IMR-90 (cell line): ENCODE measurements around the gene S100A4. TPM values are rescaled to one million over a fixed set of nuclear protein-coding genes. Genes with fewer than 3 reads are reported as not detected.

ENCODE experiments used
- ATAC-seq: fragments of 200-7000 bp; cut with Tn5 transposase; 2 replicates; pipeline ENCODE4 v1.9.1; 2020; ENCODE audit warnings: low read depth, mild to moderate bottlenecking, moderate library complexity
- BruUV-seq: library from RNA; stranded (reverse); fragments of 400-500 nt; replicated peaks from 2 replicates; lab custom pipeline; 2021; lab: Mats Ljungman, UMichigan
- CTCF ChIA-PET: fragments of 300-600 bp; formaldehyde crosslinking; extraction: SDS; loops from one replicate; lab custom pipeline; 2021; ENCODE audit warnings: antibody characterized with exemption; lab: Yijun Ruan, JAX
- POLR2A ChIA-PET: fragments of 300-600 bp; sonication (Branson Sonifier 250); formaldehyde crosslinking; loops from one replicate; lab custom pipeline; 2022; ENCODE audit warnings: antibody characterized with exemption; ENCODE audit not compliant: unreplicated experiment; lab: Charles Lee
- DNase-seq: peaks from one replicate; pipeline ENCODE4 v3.0.0; 2013
- H2AFZ ChIP-seq: replicated peaks from 2 replicates; pipeline ENCODE3; 2013; ENCODE audit warnings: low read length, mild to moderate bottlenecking; ENCODE audit not compliant: poor library complexity
- H2AK5ac ChIP-seq: 2 replicates; pipeline ENCODE4 v1.6.1; 2013; ENCODE audit warnings: low read depth, low read length, inconsistent platforms
- H2AK9ac ChIP-seq: replicated peaks from 2 replicates; pipeline ENCODE3; 2013; ENCODE audit warnings: mild to moderate bottlenecking, low read depth, low read length, moderate library complexity; ENCODE audit not compliant: poor library complexity
- H2BK120ac ChIP-seq: 2 replicates; pipeline ENCODE4 v1.6.1; 2013; ENCODE audit warnings: low read depth, low read length, inconsistent platforms
- H2BK15ac ChIP-seq: 3 replicates; pipeline ENCODE4 v1.6.1; 2013; ENCODE audit warnings: low read depth, low read length, inconsistent platforms
- H2BK20ac ChIP-seq: 2 replicates; pipeline ENCODE4 v1.6.1; 2013; ENCODE audit warnings: low read depth, mild to moderate bottlenecking, inconsistent platforms, low read length, moderate library complexity
- H2BK5ac ChIP-seq: 2 replicates; pipeline ENCODE4 v1.6.1; 2013; ENCODE audit warnings: mild to moderate bottlenecking, low read depth, low read length, inconsistent platforms; ENCODE audit not compliant: poor library complexity, severe bottlenecking
- H3K14ac ChIP-seq: replicated peaks from 2 replicates; pipeline ENCODE4 v1.6.1; 2013; ENCODE audit warnings: low read depth, low read length, inconsistent platforms
- H3K18ac ChIP-seq: 2 replicates; pipeline ENCODE4 v1.6.1; 2013; ENCODE audit warnings: low read depth, low read length, control low read depth
- H3K23ac ChIP-seq: 2 replicates; pipeline ENCODE4 v1.6.1; 2013; ENCODE audit warnings: low read depth, low read length, inconsistent platforms
- H3K27ac ChIP-seq: 2 replicates; pipeline ENCODE4 v1.5.1; 2013; ENCODE audit warnings: mild to moderate bottlenecking, control low read depth, low read length; ENCODE audit not compliant: insufficient read depth
- H3K27me3 ChIP-seq: 2 replicates; pipeline ENCODE4 v1.6.1; 2013; ENCODE audit warnings: low read length; ENCODE audit not compliant: control insufficient read depth, insufficient read depth
- H3K36me3 ChIP-seq: 2 replicates; pipeline ENCODE4 v1.6.1; 2013; ENCODE audit warnings: low read length, mixed read lengths; ENCODE audit not compliant: control insufficient read depth, insufficient read depth
- H3K4ac ChIP-seq: 2 replicates; pipeline ENCODE4 v1.6.1; 2013; ENCODE audit warnings: low read depth, low read length, inconsistent platforms
- H3K4me1 ChIP-seq: 2 replicates; pipeline ENCODE4 v1.6.1; 2013; ENCODE audit warnings: low read length, mixed read lengths; ENCODE audit not compliant: control insufficient read depth, insufficient read depth
- H3K4me2 ChIP-seq: 2 replicates; pipeline ENCODE4 v1.6.1; 2013; ENCODE audit warnings: low read depth, mild to moderate bottlenecking, control low read depth, low read length, moderate library complexity
- H3K4me3 ChIP-seq: 2 replicates; pipeline ENCODE4 v1.5.1; 2013; ENCODE audit warnings: low read depth, mild to moderate bottlenecking, control low read depth, low read length, moderate library complexity; ENCODE audit not compliant: insufficient read depth
- H3K56ac ChIP-seq: 2 replicates; pipeline ENCODE4 v1.6.1; 2013; ENCODE audit warnings: low read length, inconsistent platforms; ENCODE audit not compliant: insufficient read depth; ENCODE audit errors: extremely low read depth
- H3K79me1 ChIP-seq, 2 experiments: 2 replicates each; pipeline ENCODE4 v1.6.1; 2013; ENCODE audit warnings: low read length in 2 of 2, inconsistent platforms in 1 of 2, low read depth in 1 of 2
- H3K9ac ChIP-seq: 2 replicates; pipeline ENCODE4 v1.6.1; 2013; ENCODE audit warnings: low read depth, low read length, control low read depth
- H3K9me1 ChIP-seq: 2 replicates; pipeline ENCODE4 v1.6.1; 2013; ENCODE audit warnings: low read length, inconsistent platforms; ENCODE audit not compliant: insufficient read depth
- H3K9me3 ChIP-seq: 2 replicates; pipeline ENCODE4 v1.6.1; 2013; ENCODE audit warnings: low read length; ENCODE audit not compliant: control insufficient read depth, insufficient read depth
- H4K20me1 ChIP-seq: 2 replicates; pipeline ENCODE4 v1.6.1; 2013; ENCODE audit warnings: low read length, inconsistent platforms; ENCODE audit not compliant: insufficient read depth
- H4K5ac ChIP-seq: 2 replicates; pipeline ENCODE4 v1.6.1; 2013; ENCODE audit warnings: mild to moderate bottlenecking, low read depth, low read length, control low read depth
- H4K8ac ChIP-seq, 2 experiments: 2 replicates each; pipeline ENCODE4 v1.6.1; 2013; ENCODE audit warnings: low read depth in 2 of 2, low read length in 2 of 2, control low read depth in 1 of 2, inconsistent platforms in 1 of 2
- H4K91ac ChIP-seq: 2 replicates; pipeline ENCODE4 v1.6.1; 2013; ENCODE audit warnings: low read depth, low read length, inconsistent platforms; ENCODE audit not compliant: insufficient read depth
- BHLHE40 ChIP-seq: fragments of 150-350 bp; IDR thresholded peaks from 2 replicates; pipeline ENCODE4 v1.6.1; 2016; ENCODE audit warnings: mild to moderate bottlenecking, low read depth, low read length
- CHD1 ChIP-seq: IDR thresholded peaks from 2 replicates; pipeline ENCODE4 v1.6.1; 2012; ENCODE audit warnings: low read depth, low read length, improper control_type of control experiment
- CTCF ChIP-seq: conservative IDR thresholded peaks from 2 replicates; pipeline ENCODE4 v1.5.1; 2012; ENCODE audit warnings: mild to moderate bottlenecking, low read depth, low read length, improper control_type of control experiment
- ELK1 ChIP-seq: fragments of 150-350 bp; IDR thresholded peaks from 2 replicates; pipeline ENCODE4 v1.6.1; 2016; ENCODE audit warnings: low read depth, mild to moderate bottlenecking, low read length, moderate library complexity, borderline replicate concordance
- FOS ChIP-seq: fragments of 150-350 bp; IDR thresholded peaks from 2 replicates; pipeline ENCODE4 v1.6.1; 2016; ENCODE audit warnings: low read depth, low read length
- MXI1 ChIP-seq: IDR thresholded peaks from 2 replicates; pipeline ENCODE4 v1.6.1; 2012; ENCODE audit warnings: low read depth, mild to moderate bottlenecking, low read length, moderate library complexity, borderline replicate concordance
- NFE2L2 ChIP-seq: fragments of 150-350 bp; IDR thresholded peaks from 2 replicates; pipeline ENCODE4 v1.6.1; 2016; ENCODE audit warnings: low read depth, mild to moderate bottlenecking, low read length
- RAD21 ChIP-seq: IDR thresholded peaks from 2 replicates; pipeline ENCODE4 v1.6.1; 2012; ENCODE audit warnings: low read length, improper control_type of control experiment
- USF2 ChIP-seq: fragments of 150-350 bp; IDR thresholded peaks from 2 replicates; pipeline ENCODE4 v1.6.1; 2017; ENCODE audit warnings: mild to moderate bottlenecking, antibody characterized with exemption, low read length, low read depth
- WGBS, 2 experiments: methylation state at CpG; one replicate each; pipeline versions ENCODE4 v1.1.5 to v1.1.7; 2013; ENCODE audit warnings: missing lambda C conversion rate in 2 of 2; ENCODE audit not compliant: insufficient read length in 1 of 2; ENCODE audit errors: extremely low coverage in 2 of 2; 5-methylcytosine and 5-hydroxymethylcytosine counted together
- dilution Hi-C: fragments of 300-500 bp; cut with HindIII; formaldehyde crosslinking; loops from one replicate; pipeline ENCODE4 v1.14.3; 2018; ENCODE audit warnings: low sequenced_read_pairs; ENCODE audit not compliant: unreplicated experiment
- in situ Hi-C: fragments of 300-500 bp; cut with MboI; formaldehyde crosslinking; loops from 3 replicates; pipeline ENCODE4 v1.14.3; 2019; ENCODE audit warnings: low sequenced_read_pairs, inconsistent platforms, mixed read lengths
- intact Hi-C: fragments of 100-400 bp; cut with micrococcal nuclease; formaldehyde crosslinking; loops from 2 replicates; pipeline ENCODE4 v1.10.0; 2022
- polyA plus RNA-seq, 3 experiments: library from polyadenylated mRNA; depleted of rRNA; stranded (reverse); fragments of >200 nt; gene quantifications; 2 replicates each; pipeline ENCODE4 v1.2.3, GENCODE V29; 2012; ENCODE audit warnings: low replicate concordance in 1 of 3
- total RNA-seq: library from RNA; depleted of rRNA; stranded (reverse); fragments of >200 nt; gene quantifications from 2 replicates; pipeline ENCODE4 v1.2.3, GENCODE V29; 2012

The S100A4 gene
- total and polyA plus RNA-seq, 2 of the 4 experiments (the other 2 are of a cell fraction), result 5.6 to 16.6 TPM

- Histone ChIP-seq H3K23ac (no peak overlapping the region), H3K9ac (no peak overlapping the region), H2BK5ac (no peak overlapping the region), H2BK120ac (no peak overlapping the region), H3K4me2 (no peak overlapping the region), H4K5ac (no peak overlapping the region), H3K18ac (no peak overlapping the region), H4K8ac (no peak overlapping the region), H3K36me3 (no peaks in the 10 kb centered on the region), H4K20me1 (no peaks in the 10 kb centered on the region), H3K14ac (no peak overlapping the region), H2BK15ac (no peak overlapping the region), H3K4me1 (peaks cover 6% of the 10 kb centered on the region), H3K4ac (no peak overlapping the region), H3K9me3 (no peaks in the 10 kb centered on the region), H2AFZ (no peak overlapping the region), H4K91ac (no peak overlapping the region), H3K27ac (no peak overlapping the region), H3K4me3 (no peak overlapping the region), H2AK5ac (no peak overlapping the region), H3K27me3 (no peaks in the 10 kb centered on the region), H2AK9ac (no peak overlapping the region), H2BK20ac (no peak overlapping the region), H3K79me1 (peaks cover 0 to 7% of the 10 kb centered on the region in 2 experiments; a peak in 1 of 4 replicates), H3K9me1 (0 out of 2 replicates have a peak, but pooled peaks cover 10% of the 10 kb centered on the region), H3K56ac (no peak overlapping the region)
- intact Hi-C loops, result no loop called here
- no peak for ATAC-seq
- dilution Hi-C loops, result no loop called here
- in situ Hi-C loops, result no loop called here
- DNase-seq, result no peak
- TF ChIP-seq NFE2L2, result no peak
- no peak for TF ChIP-seq CHD1
- TF ChIP-seq FOS, result no peak
- no peak for TF ChIP-seq CTCF
- TF ChIP-seq RAD21, result no peak
- no peak for TF ChIP-seq BHLHE40
- no peak for TF ChIP-seq USF2
- no peak for TF ChIP-seq MXI1
- no peak for TF ChIP-seq ELK1
- no TSS peak for BruUV-seq
- ChIA-PET POLR2A (interaction anchor here (0.8 kb wide), 1 partner anchor 11 kb away, joined by 4 read pairs; no protein-coding TSS in a partner anchor), CTCF (interaction anchor here (0.6 to 2.3 kb wide), 4 partner anchors 10 to 106 kb away, joined by 3 to 8 read pairs (median 4); partner anchors contain the start of gene S100A13)
- no CpG with 5 or more reads among the region's 4 CpGs for WGBS, 2 experiments
These were observed 24.7 kb downstream of the S100A4 start for GRCh38 chr1:153520818-153521476.
